GM23338 (cell line): Measurements from ENCODE around the gene LACC1. TPM values are rescaled to one million over a fixed set of nuclear protein-coding genes. Genes with fewer than 3 reads are reported as not detected.

ENCODE experiments used
- ATAC-seq: fragments of 200-7000 bp; cut with Tn5 transposase; 3 replicates; pipeline ENCODE4 v1.9.1; 2020
- DNase-seq: peaks from one replicate; pipeline ENCODE4 v3.0.0-alpha.2; 2015; ENCODE audit warnings: low spot score
- H2AFZ ChIP-seq: fragments of 200-600 bp; sonication (generic); 2 replicates; pipeline ENCODE4 v1.8.0; 2016; ENCODE audit warnings: antibody characterized with exemption, mild to moderate bottlenecking, moderate library complexity
- H3F3A ChIP-seq: fragments of 200-600 bp; sonication (generic); replicated peaks from 2 replicates; pipeline ENCODE4 v1.8.0; 2017; ENCODE audit warnings: antibody characterized with exemption, mixed run types, low read depth
- H3K27ac ChIP-seq: fragments of 200-600 bp; sonication (generic); 2 replicates; pipeline ENCODE4 v1.6.1; 2016; ENCODE audit warnings: low read depth
- H3K27me3 ChIP-seq: fragments of 200-600 bp; sonication (generic); 2 replicates; pipeline ENCODE4 v1.8.0; 2016; ENCODE audit warnings: mild to moderate bottlenecking, mixed run types, moderate library complexity; ENCODE audit not compliant: insufficient read depth
- H3K36me3 ChIP-seq: fragments of 200-600 bp; sonication (generic); 2 replicates; pipeline ENCODE4 v1.8.0; 2016; ENCODE audit warnings: mild to moderate bottlenecking; ENCODE audit not compliant: insufficient read depth
- H3K4me1 ChIP-seq: fragments of 200-600 bp; sonication (generic); 2 replicates; pipeline ENCODE4 v1.8.0; 2016; ENCODE audit warnings: mild to moderate bottlenecking, moderate library complexity; ENCODE audit not compliant: insufficient read depth
- H3K4me2 ChIP-seq: fragments of 200-600 bp; sonication (generic); 2 replicates; pipeline ENCODE4 v1.7.1; 2017; ENCODE audit warnings: mixed run types
- H3K4me3 ChIP-seq: fragments of 200-600 bp; sonication (generic); 2 replicates; pipeline ENCODE4 v1.6.1; 2016; ENCODE audit warnings: mixed run types
- H3K79me2 ChIP-seq: fragments of 200-600 bp; sonication (generic); replicated peaks from 2 replicates; pipeline ENCODE4 v1.8.0; 2017; ENCODE audit warnings: mild to moderate bottlenecking; ENCODE audit not compliant: insufficient read depth
- H3K9me2 ChIP-seq: fragments of 200-600 bp; sonication (generic); 2 replicates; pipeline ENCODE4 v1.8.0; 2017; ENCODE audit not compliant: insufficient read depth
- H4K20me1 ChIP-seq: fragments of 200-600 bp; sonication (generic); replicated peaks from 2 replicates; pipeline ENCODE4 v1.8.0; 2017; ENCODE audit warnings: mild to moderate bottlenecking; ENCODE audit not compliant: insufficient read depth
- H3K27ac Mint-ChIP-seq: 2 replicates; pipeline ENCODE4 v1.8.0; 2020; ENCODE audit warnings: inconsistent platforms, mild to moderate bottlenecking, moderate library complexity, mixed read lengths
- H3K27me3 Mint-ChIP-seq: 3 replicates; pipeline ENCODE4 v1.8.0; 2022; ENCODE audit warnings: low read depth, mild to moderate bottlenecking, moderate library complexity, mixed read lengths, inconsistent platforms; ENCODE audit not compliant: insufficient read depth, poor library complexity
- H3K36me3 Mint-ChIP-seq: 3 replicates; pipeline ENCODE4 v1.8.0; 2021; ENCODE audit warnings: low read depth, mild to moderate bottlenecking, inconsistent platforms, moderate library complexity, mixed read lengths
- H3K4me1 Mint-ChIP-seq: 3 replicates; pipeline ENCODE4 v1.8.0; 2020; ENCODE audit warnings: mild to moderate bottlenecking, inconsistent platforms, mixed read lengths
- H3K4me3 Mint-ChIP-seq: 3 replicates; pipeline ENCODE4 v1.8.0; 2021; ENCODE audit warnings: moderate library complexity, mild to moderate bottlenecking, inconsistent platforms, mixed read lengths
- H3K9me3 Mint-ChIP-seq: 3 replicates; pipeline ENCODE4 v1.8.0; 2020; ENCODE audit warnings: moderate library complexity, mild to moderate bottlenecking, inconsistent platforms, mixed read lengths
- CREB1 ChIP-seq: fragments of 250-450 bp; sonication (Bioruptor Pico); IDR thresholded peaks from 2 replicates; pipeline ENCODE4 v1.5.0; 2020; ENCODE audit warnings: low read depth, mild to moderate bottlenecking, moderate library complexity
- CTCF ChIP-seq, 2 experiments: fragments of 200-600 bp in 1 of 2; sonication (generic) in 1 of 2; conservative IDR thresholded peaks; 2 replicates each; pipeline versions ENCODE4 v1.5.1 to v1.6.1; 2016 to 2017; ENCODE audit warnings: antibody characterized with exemption in 2 of 2, low read depth in 2 of 2, mild to moderate bottlenecking in 2 of 2, moderate library complexity in 1 of 2
- ETS1 ChIP-seq: IDR thresholded peaks from 2 replicates; pipeline ENCODE4 v1.6.1; 2016; ENCODE audit warnings: antibody characterized with exemption
- EZH2 ChIP-seq: fragments of 200-600 bp; sonication (generic); IDR thresholded peaks from one replicate; pipeline ENCODE4 v1.8.0; 2017; ENCODE audit warnings: antibody characterized with exemption, mild to moderate bottlenecking, low read depth; ENCODE audit not compliant: unreplicated experiment
- EZH2phosphoT487 ChIP-seq: fragments of 200-600 bp; sonication (generic); IDR thresholded peaks from one replicate; pipeline ENCODE4 v1.8.1; 2018; ENCODE audit warnings: antibody characterized with exemption; ENCODE audit not compliant: unreplicated experiment
- NANOG ChIP-seq: IDR thresholded peaks from 2 replicates; pipeline ENCODE4 v1.6.1; 2016; ENCODE audit warnings: antibody characterized with exemption, borderline replicate concordance
- REST ChIP-seq: IDR thresholded peaks from one replicate; pipeline ENCODE4 v1.6.1; 2018; ENCODE audit warnings: antibody characterized with exemption; ENCODE audit not compliant: unreplicated experiment
- STAT1 ChIP-seq: IDR thresholded peaks from one replicate; pipeline ENCODE4 v1.6.1; 2016; ENCODE audit warnings: antibody characterized with exemption; ENCODE audit not compliant: unreplicated experiment
- ZNF114 ChIP-seq: fragments of 250-450 bp; sonication (Bioruptor Pico); IDR thresholded peaks from 2 replicates; pipeline ENCODE4 v1.5.0; 2020; ENCODE audit warnings: mild to moderate bottlenecking, moderate library complexity
- ZNF331 ChIP-seq: fragments of 250-450 bp; sonication (Bioruptor Pico); IDR thresholded peaks from 2 replicates; pipeline ENCODE4 v1.5.0; 2020; ENCODE audit warnings: low read depth, mild to moderate bottlenecking, moderate library complexity
- ZNF462 ChIP-seq: fragments of 250-450 bp; sonication (Bioruptor Pico); IDR thresholded peaks from 2 replicates; pipeline ENCODE4 v1.5.0; 2020; ENCODE audit warnings: mild to moderate bottlenecking, moderate library complexity
- polyA plus RNA-seq: library from polyadenylated mRNA; unstranded; fragments of >200 nt; fragmentation: Nextera tagmentation; extraction: Ambion mirVana; gene quantifications from 2 replicates; pipeline ENCODE4 v1.2.1, GENCODE V29; 2016
- total RNA-seq: library from RNA; depleted of rRNA; stranded (reverse); fragments of >200 nt; shearing (Covaris generic); gene quantifications from 2 replicates; pipeline ENCODE4 v1.2.3, GENCODE V29; 2014

Gene LACC1
- total and polyA plus RNA-seq, 2 experiments from 2014 or later = 4.4 to 4.6 TPM

DNA sequence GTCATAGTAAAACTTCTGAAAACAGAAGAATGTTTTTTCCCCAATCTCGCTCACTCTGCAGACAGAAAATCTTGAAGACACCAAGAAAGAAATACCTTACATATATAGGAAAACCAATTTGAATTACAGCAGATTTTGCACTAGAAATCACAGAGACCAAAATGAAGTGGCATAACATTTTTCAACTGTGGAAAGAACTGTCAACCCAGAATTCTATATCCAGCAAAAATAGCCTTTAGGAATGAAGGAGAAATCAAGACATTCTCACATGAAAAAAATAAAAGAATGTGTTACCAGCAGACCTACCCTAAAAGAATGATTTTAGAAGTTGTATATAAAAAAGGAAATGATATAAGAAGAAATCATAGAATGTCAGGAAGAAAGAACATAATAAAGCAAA, 28.8 kb upstream of the LACC1 start (continued):
- TF ChIP-seq ZNF462 (CRISPR knock-in tag) = no peak
- TF ChIP-seq EZH2 = no peak
- no peak for TF ChIP-seq ZNF331
- no peak for TF ChIP-seq STAT1
- TF ChIP-seq NANOG = no peak
- no peak for TF ChIP-seq EZH2phosphoT487
- TF ChIP-seq CTCF (conservative IDR thresholded peaks at IDR 0.05; ENCODE audit: low read depth in 2 of 2) = no peak
- no peak for TF ChIP-seq ZNF114
- no peak for TF ChIP-seq CREB1 (CRISPR knock-in tag)

- no peaks in the 10 kb centered on the region for H3K27me3 Mint-ChIP-seq
- H3K9me2 ChIP-seq = no peaks in the 10 kb centered on the region
- ATAC-seq (no peak), DNase-seq (no peak)
- H3K79me2 ChIP-seq = no peaks in the 10 kb centered on the region
- no peak overlapping the region for H3K27ac ChIP-seq
- no peaks in the 10 kb centered on the region; the same call in 2 of the 3 replicates for H3K4me1 Mint-ChIP-seq
- no peaks in the 10 kb centered on the region for H3K4me1 ChIP-seq
- no peaks in the 10 kb centered on the region for H3F3A ChIP-seq
- peaks cover 10% of the 10 kb centered on the region; the same call in 1 of the 2 replicates for H3K36me3 ChIP-seq
- H3K27ac Mint-ChIP-seq = no peak overlapping the region
- no peak overlapping the region for H3K4me2 ChIP-seq
- H3K36me3 Mint-ChIP-seq = peaks cover 62% of the 10 kb centered on the region
- H4K20me1 ChIP-seq = no peaks in the 10 kb centered on the region
- H3K4me3 ChIP-seq = no peak overlapping the region
- no peaks in the 10 kb centered on the region for H3K27me3 ChIP-seq
- no peak overlapping the region for H2AFZ ChIP-seq
- no peak overlapping the region for H3K4me3 Mint-ChIP-seq
- peaks cover 53% of the 10 kb centered on the region for H3K9me3 Mint-ChIP-seq
- no peak for TF ChIP-seq REST
- no peak for TF ChIP-seq ZNF331
- no peak for TF ChIP-seq ETS1
Observed at GRCh38 chr13:43852923-43853404, 26.7 kb upstream of the LACC1 start.
